Measurements from ENCODE around the gene FANCL. TPM values are rescaled to one million over a fixed set of nuclear protein-coding genes. Genes with fewer than 3 reads are reported as not detected.
"Not testable (repeated sequence)": the region's sequence is repeated elsewhere in the genome, so short reads cannot be mapped to it uniquely, and the experiment has no call there.

The FANCL gene
- total RNA-seq, 1 experiment from 2014 or later: 89.1 TPM

DNA sequence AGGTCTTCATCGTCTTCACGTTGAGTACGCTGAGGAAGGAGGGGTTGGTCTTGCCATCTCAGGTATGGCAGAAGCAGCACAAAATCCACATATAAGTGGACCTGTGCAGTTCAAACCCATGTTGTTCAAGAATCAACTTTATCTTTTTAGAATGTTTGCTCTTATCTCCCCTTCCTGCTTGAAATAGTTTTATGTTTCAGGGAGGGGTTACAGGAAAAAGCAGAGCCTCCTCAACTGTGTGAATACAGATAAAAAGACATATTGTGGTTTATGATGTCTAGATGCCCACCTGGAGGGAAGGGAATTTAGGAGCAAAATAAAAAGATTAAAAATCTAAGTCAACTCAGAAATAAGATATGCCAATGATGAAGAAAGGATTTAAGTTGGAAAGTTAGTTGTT, 118.6 kb downstream of the FANCL start:
- no peak for DNase-seq (ENCODE audit: low read depth, low spot score)
- in situ Hi-C loops (cut with HindIII; ENCODE audit: low pct_unique_long_range_greater_than_20kb, low sequenced_read_pairs): no loop called here

DNA sequence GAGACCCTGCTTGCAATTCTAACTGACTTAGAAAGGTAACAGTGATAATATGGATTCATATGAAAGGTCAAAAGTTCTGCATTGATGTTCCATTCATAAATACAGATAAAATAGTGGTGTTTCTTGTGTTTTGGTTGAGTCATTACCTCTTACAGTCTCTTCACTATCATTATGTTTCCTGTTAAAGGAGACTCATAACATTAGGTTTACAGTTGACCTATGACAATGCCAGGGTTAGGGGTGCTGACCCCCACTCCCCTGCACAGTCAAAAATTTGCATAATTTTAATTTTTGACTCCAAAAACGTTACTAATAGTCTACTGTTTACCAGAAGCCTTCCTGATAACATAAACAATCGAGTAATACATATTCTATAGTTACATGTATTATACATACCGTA, 119.1 kb downstream of the FANCL start:
- in situ Hi-C loops (cut with HindIII; ENCODE audit: low pct_unique_long_range_greater_than_20kb, low sequenced_read_pairs): no loop called here
- DNase-seq (ENCODE audit: low read depth, low spot score): no peak

DNA sequence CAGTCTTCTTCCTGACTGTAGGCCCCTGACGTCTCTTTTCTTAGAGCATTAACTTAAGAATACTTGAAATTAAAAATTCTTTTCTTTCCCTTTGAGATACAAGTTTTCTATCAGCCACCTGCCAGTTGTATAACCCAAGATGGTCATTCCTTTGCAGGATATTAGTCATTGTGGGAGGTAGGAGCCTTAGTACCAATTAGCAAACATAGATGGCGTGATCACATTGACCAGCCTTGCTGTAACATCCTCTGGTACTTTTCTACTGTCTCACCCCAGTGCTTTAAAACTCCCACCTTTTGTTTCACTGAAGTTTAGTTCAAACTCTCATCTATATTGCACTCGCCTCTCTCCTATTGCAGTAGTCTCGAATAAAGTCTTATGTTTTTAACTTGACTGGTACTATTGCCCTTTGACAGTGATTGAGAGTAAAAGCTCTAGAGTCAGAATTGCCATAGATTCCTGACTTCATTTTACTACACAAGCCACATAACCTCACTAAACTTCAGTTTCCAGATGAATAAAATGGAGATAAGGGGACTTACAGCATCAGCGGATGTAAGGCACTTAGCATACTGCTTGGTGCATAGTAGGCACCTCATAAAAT, 120.4 kb downstream of the FANCL start:
- in situ Hi-C loops (cut with HindIII; ENCODE audit: low pct_unique_long_range_greater_than_20kb, low sequenced_read_pairs): no loop called here
- DNase-seq (ENCODE audit: low read depth, low spot score): no peak

DNA sequence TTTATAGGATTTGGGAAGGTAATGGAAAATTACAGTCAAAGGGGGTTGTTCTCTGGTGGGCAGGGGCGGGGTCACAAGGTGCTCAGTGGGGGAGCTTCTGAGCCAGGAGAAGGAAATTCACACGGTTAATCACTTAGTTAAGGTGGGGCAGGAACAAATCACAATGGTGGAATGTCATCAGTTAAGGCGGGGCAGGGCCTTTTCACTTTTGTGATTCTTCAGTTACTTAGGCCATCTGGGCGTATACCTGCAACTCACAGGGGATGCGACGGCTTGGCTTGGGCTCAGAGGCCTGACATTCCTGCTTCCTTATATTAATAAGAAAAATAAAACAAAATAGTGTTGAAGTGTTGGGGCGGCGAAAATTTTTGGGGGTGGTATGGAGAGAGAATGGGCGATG, 127.6 kb downstream of the FANCL start:
- DNase-seq (ENCODE audit: low read depth, low spot score); in situ Hi-C loops (cut with HindIII; ENCODE audit: low pct_unique_long_range_greater_than_20kb, low sequenced_read_pairs): not testable (repeated sequence)

DNA sequence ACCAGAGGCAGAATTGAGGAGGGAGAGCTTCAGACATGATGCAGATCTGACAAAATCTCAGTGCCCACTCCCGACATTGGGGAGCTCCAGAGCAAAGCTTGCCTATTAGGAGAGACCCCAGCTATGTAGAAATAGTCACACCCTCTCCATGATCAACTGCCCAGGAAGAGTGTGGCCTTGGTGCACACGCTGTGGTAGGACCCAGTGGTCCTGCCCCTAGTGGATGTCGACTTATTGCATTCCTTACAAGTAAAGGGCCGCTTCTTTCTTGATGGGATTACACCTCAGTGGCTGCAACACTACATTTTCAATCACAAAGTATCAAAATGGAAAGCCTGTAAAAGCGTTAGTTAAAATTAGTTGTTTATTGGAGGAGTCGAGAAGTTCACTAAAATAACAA, 130.4 kb downstream of the FANCL start:
- no peak for DNase-seq (ENCODE audit: low read depth, low spot score)
- in situ Hi-C loops (cut with HindIII; ENCODE audit: low pct_unique_long_range_greater_than_20kb, low sequenced_read_pairs): no loop called here

DNA sequence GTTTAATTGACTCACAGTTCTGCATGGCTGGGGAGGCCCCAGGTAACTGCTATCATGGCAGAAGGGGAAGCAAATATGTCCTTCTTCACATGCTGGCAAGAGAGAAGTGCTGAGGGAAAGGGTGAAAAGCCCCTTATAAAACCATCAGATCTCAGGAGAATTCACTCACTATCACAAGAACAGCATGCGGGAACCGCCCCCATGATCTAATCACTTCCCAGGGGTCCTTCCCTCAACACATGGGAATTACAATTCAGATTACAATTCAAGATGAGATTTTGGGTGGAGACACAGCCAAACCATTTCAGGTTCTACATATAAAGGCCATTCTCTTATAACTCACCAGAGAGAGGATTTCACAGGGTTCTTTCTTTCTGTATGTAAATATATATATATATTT, 131.6 kb downstream of the FANCL start:
- DNase-seq (ENCODE audit: low read depth, low spot score): no peak
- in situ Hi-C loops (cut with HindIII; ENCODE audit: low pct_unique_long_range_greater_than_20kb, low sequenced_read_pairs): no loop called here

Other genes starting within 250 kb of the FANCL start
- 36.1 and 36.3 TPM in 2 replicates for gene VRK2, start 194.5 kb downstream of the FANCL start, total RNA-seq (2014; rRNA removed; shearing (Covaris generic))